SU-DHL-6 (cell line): Measurements from ENCODE around the gene PEX12.

ENCODE experiments used
- CTCF ChIP-seq: fragments of 200-600 bp; sonication (generic); IDR thresholded peaks from one replicate; pipeline ENCODE4 v1.5.1; 2017; ENCODE audit warnings: antibody characterized with exemption, mild to moderate bottlenecking, low read length, moderate library complexity; ENCODE audit not compliant: insufficient read depth, poor library complexity, severe bottlenecking
- EZH2phosphoT487 ChIP-seq: fragments of 200-600 bp; sonication (generic), shearing (Covaris generic); conservative IDR thresholded peaks from 2 replicates; pipeline ENCODE4 v1.6.1; 2018; ENCODE audit warnings: mild to moderate bottlenecking, antibody characterized with exemption, low read length, moderate library complexity, mixed read lengths

- TF ChIP-seq CTCF, result no peak
- no peak for TF ChIP-seq EZH2phosphoT487
Measured at GRCh38 chr17:35555691-35556090, 22.7 kb downstream of the PEX12 start.
